Measurements from ENCODE around the gene MICAL3.

MICAL3 gene

GRCh38 chr22:17786435-17787161 is 237.8 kb downstream of the MICAL3 start:
- no peak for DNase-seq

DNA sequence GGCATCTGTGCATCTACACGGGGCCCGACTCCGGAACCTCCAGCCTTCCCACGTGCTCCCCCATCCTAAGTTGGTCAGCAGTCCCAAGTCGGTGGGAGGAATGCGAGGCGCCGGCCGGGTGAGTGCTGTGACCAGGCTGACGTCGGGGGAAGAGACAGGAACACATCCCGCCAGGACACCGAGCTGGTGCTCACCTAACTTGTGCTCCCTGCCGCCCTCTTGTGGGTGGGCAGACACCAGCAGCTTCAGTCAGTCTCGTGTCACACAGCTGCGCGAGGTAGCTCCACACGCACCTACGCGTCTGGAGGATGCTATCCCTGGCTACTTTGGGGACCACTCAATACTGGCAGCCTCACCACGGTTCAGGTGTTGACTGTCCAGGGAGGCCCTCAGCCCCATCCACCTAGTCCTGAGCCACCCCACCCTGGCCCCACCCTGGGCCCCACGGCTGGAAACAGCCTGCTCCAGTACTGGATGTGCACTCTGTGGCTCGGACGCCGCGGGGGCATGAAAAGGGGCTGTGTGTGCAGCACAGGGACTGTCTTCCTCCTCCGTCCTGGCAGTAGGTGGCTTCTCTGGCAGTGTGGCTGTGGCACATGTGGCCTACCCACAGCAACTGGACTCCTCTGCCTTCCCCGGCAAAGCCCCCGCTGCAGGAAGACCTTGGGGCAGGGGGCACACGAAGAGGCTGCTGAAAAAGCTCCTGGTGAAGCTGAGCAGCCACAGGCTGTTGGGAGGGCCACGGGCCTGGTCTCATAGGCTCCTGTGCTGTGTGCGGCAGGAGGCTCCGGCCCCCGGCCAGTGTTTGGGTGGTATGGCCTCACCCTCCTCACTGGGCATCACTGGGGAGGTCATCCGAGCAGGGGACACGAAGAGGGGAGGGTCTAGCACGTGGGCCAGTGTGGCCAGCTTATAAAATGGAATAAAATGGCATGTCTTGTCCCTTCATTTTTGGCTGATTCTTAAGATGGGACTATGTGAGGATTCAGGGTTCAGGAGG is 238.9 kb downstream of the MICAL3 start:
- DNase-seq = peak; percentile 80

- DNase-seq = no peak
Measured at GRCh38 chr22:17784776-17785175, 239.6 kb downstream of the MICAL3 start.

GRCh38 chr22:17783773-17784480 is 240.4 kb downstream of the MICAL3 start:
- DNase-seq = no peak

- no peak for DNase-seq
Measured at GRCh38 chr22:17783312-17783711, 241.0 kb downstream of the MICAL3 start.

DNA sequence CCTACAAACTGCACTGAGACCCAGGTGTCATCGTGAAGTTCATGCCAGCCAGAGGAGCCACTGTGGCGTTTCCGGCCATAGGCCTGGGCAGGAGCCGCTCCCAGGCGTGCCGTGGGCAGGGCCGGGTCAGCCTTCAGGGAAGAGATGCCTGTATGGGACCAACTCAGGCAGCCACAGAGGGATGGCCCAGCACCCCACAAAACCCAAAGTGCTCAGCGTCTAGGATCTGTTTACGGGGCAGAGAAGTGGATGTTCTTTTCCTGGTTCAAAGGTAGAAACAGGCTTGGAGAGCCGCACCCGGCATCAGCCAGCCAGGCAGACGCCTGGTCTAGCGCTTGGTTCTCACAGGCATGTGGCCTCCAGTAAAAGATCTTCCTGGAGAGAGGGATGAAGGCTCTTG is 241.7 kb downstream of the MICAL3 start:
- DNase-seq = no peak

- no peak for DNase-seq
Measured at GRCh38 chr22:17782158-17782557, 242.2 kb downstream of the MICAL3 start.

GRCh38 chr22:17781319-17782031 is 242.9 kb downstream of the MICAL3 start:
- DNase-seq = peak; percentile 67

DNA sequence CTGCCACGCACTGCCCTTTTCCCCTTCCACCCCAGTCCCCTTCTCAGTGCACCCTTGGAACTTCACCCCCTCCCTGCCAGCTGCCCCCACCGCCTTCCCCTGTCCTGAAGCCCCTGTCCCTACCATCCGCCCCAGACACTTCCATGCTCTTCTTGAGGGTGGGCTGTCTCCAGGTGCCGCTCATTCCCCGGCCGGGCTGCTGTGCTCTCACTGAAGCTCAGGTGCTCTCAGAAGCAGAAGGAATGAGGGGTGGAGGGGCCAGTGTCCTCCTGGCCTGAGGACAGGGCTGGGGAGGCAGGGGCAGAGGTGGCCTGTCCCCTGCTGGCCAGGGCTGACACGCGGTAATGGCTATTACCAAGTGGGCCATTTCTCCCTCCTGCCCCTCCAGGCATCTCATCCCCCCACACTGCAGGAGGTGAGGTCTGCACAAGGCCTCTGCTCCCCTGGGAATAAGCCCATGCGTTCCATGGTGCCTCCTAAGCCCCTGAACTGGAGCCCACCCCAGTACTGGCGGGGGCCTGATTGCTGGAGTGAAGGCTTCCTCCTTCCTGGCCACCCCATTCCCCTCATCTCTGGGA is 243.5 kb downstream of the MICAL3 start:
- no peak for DNase-seq

- DNase-seq = no peak
Measured at GRCh38 chr22:17780116-17780740, 244.1 kb downstream of the MICAL3 start.

GRCh38 chr22:17779286-17780115 is 244.9 kb downstream of the MICAL3 start:
- DNase-seq = peak; percentile 72

GRCh38 chr22:17778412-17778976 is 245.9 kb downstream of the MICAL3 start:
- no peak for DNase-seq

DNA sequence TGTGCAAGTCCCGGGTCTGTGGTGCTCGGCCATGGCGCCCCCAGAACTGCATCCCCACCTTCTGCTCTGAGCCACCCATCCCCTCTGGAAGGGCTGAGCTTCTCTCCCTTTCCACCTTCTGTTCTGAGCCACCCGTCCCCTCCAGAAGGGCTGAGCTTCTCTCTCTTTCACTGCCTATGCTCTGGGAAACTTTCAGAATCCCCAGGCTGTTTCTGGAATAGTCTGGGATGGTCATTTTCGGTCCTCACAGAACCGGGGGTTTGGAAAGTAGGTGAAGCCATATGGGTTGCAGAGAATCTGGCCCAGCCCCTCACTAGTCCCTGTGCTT is 246.7 kb downstream of the MICAL3 start:
- no peak for DNase-seq

- peak; percentile 84 for DNase-seq
Measured at GRCh38 chr22:17777005-17777716, 247.2 kb downstream of the MICAL3 start.

- no peak for DNase-seq
Measured at GRCh38 chr22:17775781-17776465, 248.4 kb downstream of the MICAL3 start.

DNA sequence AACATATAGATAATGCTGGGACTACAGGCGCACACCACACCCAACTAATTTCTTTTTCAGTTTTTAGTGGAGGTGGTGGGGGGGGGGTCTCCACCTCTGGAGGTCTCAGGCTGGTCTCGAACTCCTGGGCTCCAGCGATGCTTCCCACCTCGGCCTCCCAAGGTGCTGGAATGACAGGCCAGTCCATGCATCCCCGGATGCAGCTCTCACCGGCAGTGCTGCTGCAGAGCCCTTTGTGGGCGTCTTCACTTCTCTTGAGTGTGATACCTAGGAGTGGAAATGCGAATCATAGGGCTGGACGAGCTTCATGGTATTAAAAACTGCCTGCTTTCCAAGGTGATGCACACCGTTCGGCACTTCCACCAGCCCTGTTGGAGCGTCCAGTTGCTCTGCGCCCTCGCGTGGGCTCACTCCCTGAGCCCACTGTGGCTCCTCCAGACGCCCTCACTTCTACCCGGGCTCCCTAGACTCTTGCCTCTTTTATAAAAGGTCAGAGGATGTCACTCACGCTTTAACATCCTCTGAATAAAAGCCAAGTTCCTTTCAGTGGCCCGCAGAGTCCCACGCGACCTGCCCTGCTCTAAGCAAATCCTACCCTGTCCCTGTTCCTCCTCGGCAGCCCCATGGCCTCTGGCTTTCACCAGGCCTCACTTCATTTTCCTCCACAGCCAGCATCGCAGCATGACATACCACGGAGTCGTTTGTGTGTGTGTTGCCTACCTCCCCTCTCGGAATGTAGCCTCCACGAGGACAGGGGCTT is 249.3 kb downstream of the MICAL3 start:
- DNase-seq = no peak

DNA sequence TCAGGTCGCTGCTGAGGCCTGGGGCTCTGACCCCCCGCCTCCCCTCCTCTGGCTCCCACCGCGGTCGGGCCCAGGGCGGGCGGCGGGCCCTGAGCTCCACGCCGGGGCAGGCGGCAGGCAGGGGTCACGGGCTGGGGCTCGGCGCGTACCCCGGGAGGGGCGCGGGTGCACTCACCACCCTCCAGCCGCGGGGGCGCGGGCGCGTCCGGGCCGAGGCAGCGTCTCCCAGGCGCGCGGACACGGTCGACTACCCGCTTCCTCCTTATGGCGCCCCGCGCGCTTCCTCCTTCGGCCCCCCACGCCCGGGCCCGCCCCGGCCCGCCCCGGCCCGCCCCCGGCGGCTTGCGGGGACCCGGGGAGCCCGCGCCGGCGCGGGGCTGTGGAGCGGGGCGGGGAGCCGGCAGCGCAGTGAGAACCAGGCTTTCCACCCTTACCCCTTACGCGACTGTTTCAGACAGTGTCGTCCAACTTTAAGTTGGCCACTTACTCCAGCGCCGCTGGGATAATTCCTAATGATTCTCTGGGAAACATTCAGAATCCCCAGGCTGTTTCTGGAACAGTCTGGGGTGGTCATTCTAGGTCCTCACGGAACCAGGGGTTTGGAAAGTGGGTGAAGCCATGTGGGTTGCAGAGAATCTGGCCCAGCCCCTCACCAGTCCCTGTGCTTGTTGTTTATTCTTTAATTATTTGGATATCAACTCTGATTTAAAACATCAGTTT is 250.0 kb downstream of the MICAL3 start, which contains the start of gene BID:
TSS of gene BID (minus strand) at position 264 of the 720 bp plus-strand sequence. CDS start 24,353 bp downstream, outside the sequence.
- no peak for DNase-seq
